Ovary (tissue), 9 donors: ENCODE results near the gene SLC37A2. TPM values are rescaled to one million over a fixed set of nuclear protein-coding genes. Genes with fewer than 3 reads are reported as not detected.

ENCODE experiments used
- DNase-seq, 5 donors: peaks; one replicate each; pipeline ENCODE4 v3.0.0-alpha.2; 2019 to 2020
- H3K27ac ChIP-seq, 2 donors: fragments of 200-600 bp; one replicate each; pipeline versions ENCODE4 v1.5.1 to v1.8.0; 2019 to 2022
- H3K27me3 ChIP-seq: fragments of 200-600 bp; one replicate; pipeline ENCODE4 v1.8.0; 2022
- H3K36me3 ChIP-seq: fragments of 200-600 bp; sonication (generic); one replicate; pipeline ENCODE4 v1.5.1; 2019
- H3K4me1 ChIP-seq: one replicate; pipeline ENCODE4 v1.8.1; 2013; ENCODE audit warnings: mild to moderate bottlenecking, moderate library complexity; ENCODE audit not compliant: insufficient read depth
- H3K4me3 ChIP-seq: fragments of 200-600 bp; sonication (generic); one replicate; pipeline ENCODE4 v1.5.1; 2017
- H3K9me3 ChIP-seq, 2 donors: fragments of 200-600 bp in 1 of 2; sonication (generic) in 1 of 2; one replicate each; pipeline versions ENCODE4 v1.5.1 to v1.8.1; 2013 to 2019; ENCODE audit warnings: mild to moderate bottlenecking in 1 of 2, moderate library complexity in 1 of 2
- EP300 ChIP-seq: sonication (generic); formaldehyde crosslinking; IDR thresholded peaks from one replicate; pipeline ENCODE4 v1.6.1; 2017; ENCODE audit warnings: antibody characterized with exemption
- POLR2A ChIP-seq: fragments of 450-650 bp; IDR thresholded peaks from one replicate; pipeline ENCODE4 v1.6.1; 2017; ENCODE audit warnings: antibody characterized with exemption, mild to moderate bottlenecking, moderate library complexity
- WGBS, 3 donors: extraction: QIAGEN DNeasy Blood & Tissue Kit in 1 of 3; methylation state at CpG; one replicate each; pipeline versions ENCODE4 v1.1.5 to v1.1.7; 2013 to 2017; 5-methylcytosine and 5-hydroxymethylcytosine counted together
- intact Hi-C, 4 donors: fragments of 100-400 bp; cut with DNase I; formaldehyde crosslinking; loops; one replicate each; pipeline versions ENCODE4 v1.11.0 to v1.15.1; 2022 to 2023
- polyA plus RNA-seq, 2 donors: library from polyadenylated mRNA; stranded (reverse); fragments of 200-250 nt in 1 of 2; fragments of 350-450 nt in 1 of 2; fragmentation: Illumina TruSeq in 1 of 2; extraction: RNeasy Lipid Tissue Mini Kit (QIAGEN cat#74804) in 1 of 2; gene quantifications; one replicate each; pipeline ENCODE4 v1.2.3, GENCODE V29; 2013 to 2014
- total RNA-seq, 7 donors: library from RNA; depleted of rRNA in 2 of 7; stranded (reverse); fragments of >200 nt in 2 of 7; fragmentation: NEBNext Ultra II Directional in 3 of 7; extraction: Animal tissue kit (Norgen Biotek cat#: 25700) in 3 of 7; gene quantifications; one replicate each; pipeline versions ENCODE4 v1.1.0 to v1.2.4, GENCODE V29; 2016 to 2023
- TF ChIP-seq, protein P1 (sequence below), 3 donors: fragments of 450-650 bp in 2 of 3; fragments of 200-600 bp in 1 of 3; IDR thresholded peaks; one replicate each; pipeline versions ENCODE4 v1.5.1 to v1.8.0; 2016 to 2022; ENCODE audit warnings: antibody characterized with exemption in 3 of 3, mild to moderate bottlenecking in 1 of 3
- donor health status: DM: no; HTN: no; CAD: no; lungs with moderate emphysema.
- donor health status: DM: no; HTN: no; CAD: no.
- donor health status: Bipolar disorder and iron deficiency.
- donor health status: DM: yes; HTN: yes; CAD: no.
- donor health status: DM: no; HTN: no; CAD: no.
- donor health status: DM: yes; HTN: yes; CAD: no.

Gene SLC37A2
- total and polyA plus RNA-seq, 9 donors: 0.93 to 7.9 (median 2.2) TPM

DNA sequence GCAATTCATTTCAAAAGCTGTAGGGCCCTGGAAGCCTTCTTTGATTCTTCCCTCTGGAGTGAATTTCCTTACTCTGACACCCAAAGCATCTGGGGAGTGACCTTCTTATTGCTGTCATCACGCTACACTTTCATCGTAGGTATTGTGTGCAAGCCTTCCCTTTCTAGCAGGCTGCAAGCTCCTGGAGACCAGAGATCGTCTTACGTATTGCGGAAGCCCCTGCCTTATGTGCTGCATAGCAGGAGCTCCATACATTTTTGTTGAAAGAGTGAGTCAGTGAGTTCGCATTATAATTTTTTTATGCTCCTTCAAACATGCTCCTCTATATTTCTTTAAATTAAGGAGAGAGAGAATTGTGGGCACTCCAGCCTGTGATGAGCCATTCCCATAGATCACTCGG, 69.5 kb downstream of the SLC37A2 start:
- H3K27me3 ChIP-seq: no peaks in the 10 kb centered on the region
- no peaks in the 10 kb centered on the region for H3K9me3 ChIP-seq
- DNase-seq: no peak
- 82% methylated on average over 7 of the region's 7 CpGs for WGBS, 3 donors
- no peak overlapping the region for H3K4me3 ChIP-seq
- no peak overlapping the region for H3K27ac ChIP-seq
- intact Hi-C loops: no loop called here
- TF ChIP-seq, protein P1, sequence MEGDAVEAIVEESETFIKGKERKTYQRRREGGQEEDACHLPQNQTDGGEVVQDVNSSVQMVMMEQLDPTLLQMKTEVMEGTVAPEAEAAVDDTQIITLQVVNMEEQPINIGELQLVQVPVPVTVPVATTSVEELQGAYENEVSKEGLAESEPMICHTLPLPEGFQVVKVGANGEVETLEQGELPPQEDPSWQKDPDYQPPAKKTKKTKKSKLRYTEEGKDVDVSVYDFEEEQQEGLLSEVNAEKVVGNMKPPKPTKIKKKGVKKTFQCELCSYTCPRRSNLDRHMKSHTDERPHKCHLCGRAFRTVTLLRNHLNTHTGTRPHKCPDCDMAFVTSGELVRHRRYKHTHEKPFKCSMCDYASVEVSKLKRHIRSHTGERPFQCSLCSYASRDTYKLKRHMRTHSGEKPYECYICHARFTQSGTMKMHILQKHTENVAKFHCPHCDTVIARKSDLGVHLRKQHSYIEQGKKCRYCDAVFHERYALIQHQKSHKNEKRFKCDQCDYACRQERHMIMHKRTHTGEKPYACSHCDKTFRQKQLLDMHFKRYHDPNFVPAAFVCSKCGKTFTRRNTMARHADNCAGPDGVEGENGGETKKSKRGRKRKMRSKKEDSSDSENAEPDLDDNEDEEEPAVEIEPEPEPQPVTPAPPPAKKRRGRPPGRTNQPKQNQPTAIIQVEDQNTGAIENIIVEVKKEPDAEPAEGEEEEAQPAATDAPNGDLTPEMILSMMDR (IDR thresholded peaks at IDR 0.05): no peak
- TF ChIP-seq EP300 (no peak), POLR2A (no peak)
- no peaks in the 10 kb centered on the region for H3K36me3 ChIP-seq
- H3K4me1 ChIP-seq: no peaks in the 10 kb centered on the region

GRCh38 chr11:125136001-125136400, 72.9 kb downstream of the SLC37A2 start:
- Histone ChIP-seq H3K27me3 (no peaks in the 10 kb centered on the region), H3K9me3 (no peaks in the 10 kb centered on the region), H3K27ac (no peak overlapping the region), H3K36me3 (no peaks in the 10 kb centered on the region), H3K4me1 (no peaks in the 10 kb centered on the region), H3K4me3 (no peak overlapping the region)
- no peak for DNase-seq
- intact Hi-C loops: no loop called here
- no peak for TF ChIP-seq EP300
- TF ChIP-seq, protein P1 (IDR thresholded peaks at IDR 0.05): no peak
- TF ChIP-seq POLR2A: no peak

DNA sequence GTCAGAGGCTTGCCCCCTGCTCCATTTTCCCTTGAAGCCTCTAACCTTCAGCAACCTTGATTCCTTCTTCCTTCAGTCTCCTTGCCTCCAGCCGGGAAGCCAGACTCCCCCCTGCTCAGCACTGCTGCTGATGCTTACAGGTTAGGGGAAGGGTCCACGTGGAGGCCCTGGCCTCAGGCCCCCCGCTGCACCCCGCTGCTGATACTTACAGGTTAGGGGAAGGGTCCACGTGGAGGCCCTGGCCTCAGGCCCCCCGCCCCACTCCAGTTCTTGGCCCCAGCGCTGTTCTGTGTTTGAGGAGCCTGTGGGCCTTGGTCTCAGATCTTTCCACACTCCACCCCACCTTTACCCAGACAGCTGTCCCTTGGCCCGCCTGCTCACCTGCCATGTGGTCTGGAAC, 75.9 kb downstream of the SLC37A2 start:
- H3K4me3 ChIP-seq: no peak overlapping the region
- TF ChIP-seq, protein P1 (IDR thresholded peaks at IDR 0.05): no peak
- TF ChIP-seq EP300 (no peak), POLR2A (no peak)
- peaks cover 2% of the 10 kb centered on the region for H3K4me1 ChIP-seq
- DNase-seq: no peak
- H3K9me3 ChIP-seq: no peaks in the 10 kb centered on the region
- H3K27ac ChIP-seq: no peak overlapping the region
- intact Hi-C loops: no loop called here
- H3K27me3 ChIP-seq: no peaks in the 10 kb centered on the region
- H3K36me3 ChIP-seq: no peaks in the 10 kb centered on the region
- WGBS, 3 donors: 79 to 88% (median 84%) methylated on average over 8 of the region's 8 CpGs

DNA sequence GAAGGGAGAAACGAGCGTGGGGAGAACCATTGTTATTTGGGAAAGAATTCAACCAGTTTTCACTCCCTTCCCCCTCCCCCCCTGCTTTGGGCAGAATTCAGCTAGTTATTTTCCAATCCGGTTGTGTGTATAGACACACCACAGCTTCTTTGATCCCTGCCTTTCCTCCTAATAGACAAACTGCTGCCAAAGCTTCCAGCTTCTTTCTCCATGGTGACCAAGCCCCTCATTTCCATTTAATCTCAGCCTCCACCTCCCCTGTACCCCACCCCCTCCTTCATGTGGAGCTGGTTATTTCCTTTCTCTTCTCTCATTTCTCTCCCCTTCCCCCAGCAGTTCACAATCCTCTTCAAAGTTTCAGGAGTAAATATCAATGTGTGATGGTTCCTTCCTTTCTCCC, 76.7 kb downstream of the SLC37A2 start:
- no peak for DNase-seq
- no peak overlapping the region for H3K4me3 ChIP-seq
- H3K4me1 ChIP-seq: peaks cover 2% of the 10 kb centered on the region
- no peak overlapping the region for H3K27ac ChIP-seq
- 25 to 49% (median 42%) methylated on average over 3 of the region's 3 CpGs for WGBS, 3 donors
- no peaks in the 10 kb centered on the region for H3K36me3 ChIP-seq
- no peak for TF ChIP-seq POLR2A
- TF ChIP-seq EP300: no peak
- TF ChIP-seq, protein P1 (IDR thresholded peaks at IDR 0.05): no peak
- H3K9me3 ChIP-seq: no peaks in the 10 kb centered on the region
- no peaks in the 10 kb centered on the region for H3K27me3 ChIP-seq
- intact Hi-C loops: loop anchor here in 1 of 4 donors (10.0 kb wide), 1 partner anchor 45 kb away; no protein-coding TSS in a partner anchor

Other genes with a start within 250 kb of the SLC37A2 start
- 10 to 100 TPM; 36.9 to 90.4 (median 56.7) TPM for gene ROBO3, start 197.9 kb upstream of the SLC37A2 start, total RNA-seq
- gene ROBO3, start 197.9 kb upstream of the SLC37A2 start, polyA plus RNA-seq: 10 to 100 TPM; 15.2 to 62.8 TPM
- gene ROBO4, start 165.4 kb upstream of the SLC37A2 start, total RNA-seq: 10 to 100 TPM in 4 of 7 donors, 1 to 10 TPM in 3; 5.9 to 22.0 (median 10.0) TPM
- gene ROBO4, start 165.4 kb upstream of the SLC37A2 start, polyA plus RNA-seq: 10 to 100 TPM in 1 of 2 donors, 1 to 10 TPM in 1; 7.8 to 12.0 TPM
- under 1 TPM in 2 of 7 donors, not detected in 5; 0.24 to 0.48 TPM for gene HEPN1, start 144.1 kb upstream of the SLC37A2 start, total RNA-seq
- gene HEPN1, start 144.1 kb upstream of the SLC37A2 start, polyA plus RNA-seq: not detected
- gene HEPACAM, start 127.3 kb upstream of the SLC37A2 start, total RNA-seq: under 1 TPM in 2 of 7 donors, not detected in 5; 0.10 TPM
- under 1 TPM in 1 of 2 donors, not detected in 1; 0.13 TPM for gene HEPACAM, start 127.3 kb upstream of the SLC37A2 start, polyA plus RNA-seq
- gene CCDC15, start 109.1 kb upstream of the SLC37A2 start, total RNA-seq: 1 to 10 TPM in 5 of 7 donors, under 1 TPM in 2; 0.87 to 1.9 (median 1.4) TPM
- gene CCDC15, start 109.1 kb upstream of the SLC37A2 start, polyA plus RNA-seq: 1 to 10 TPM in 1 of 2 donors, under 1 TPM in 1; 0.82 to 1.1 TPM
- gene TMEM218, start 48.3 kb downstream of the SLC37A2 start, total RNA-seq: 10 to 100 TPM; 13.0 to 20.6 (median 16.7) TPM
- gene TMEM218, start 48.3 kb downstream of the SLC37A2 start, polyA plus RNA-seq: 10 to 100 TPM; 31.8 to 37.3 TPM
- gene PKNOX2, start 101.4 kb downstream of the SLC37A2 start, total RNA-seq: 10 to 100 TPM; 11.8 to 42.3 (median 30.2) TPM
- gene PKNOX2, start 101.4 kb downstream of the SLC37A2 start, polyA plus RNA-seq: 10 to 100 TPM; 10.6 to 13.0 TPM